ENCODE measurements around the gene PPP1CC.

GRCh38 chr12:110704750-110705149, 37.9 kb downstream of the PPP1CC start:
- TF ChIP-seq GATA2 (IDR thresholded peaks at IDR 0.05; ENCODE audit: low read depth, low read length) (no peak), GATA3 (IDR thresholded peaks at IDR 0.05; ENCODE audit: low read depth, low read length) (no peak)

Measured in SH-SY5Y (cell line).